GM23248 (cell line): ENCODE measurements around the gene DLG4.

ENCODE experiments used
- EZH2 ChIP-seq: fragments of 200-600 bp; sonication (generic); IDR thresholded peaks from 2 replicates; pipeline ENCODE4 v1.6.1; 2018; ENCODE audit warnings: antibody characterized with exemption, mild to moderate bottlenecking; ENCODE audit not compliant: insufficient read depth, poor library complexity, severe bottlenecking
- EZH2phosphoT487 ChIP-seq: fragments of 200-600 bp; sonication (generic); IDR thresholded peaks from 2 replicates; pipeline ENCODE4 v1.6.1; 2018; ENCODE audit warnings: antibody characterized with exemption, moderate library complexity, mild to moderate bottlenecking, low read depth; ENCODE audit not compliant: insufficient read depth

GRCh38 chr17:7258731-7259554 is 39.3 kb upstream of the DLG4 start:
- TF ChIP-seq EZH2, result no peak
- TF ChIP-seq EZH2phosphoT487, result no peak
